ENCODE results near the gene GCDH.

Gene GCDH

DNA sequence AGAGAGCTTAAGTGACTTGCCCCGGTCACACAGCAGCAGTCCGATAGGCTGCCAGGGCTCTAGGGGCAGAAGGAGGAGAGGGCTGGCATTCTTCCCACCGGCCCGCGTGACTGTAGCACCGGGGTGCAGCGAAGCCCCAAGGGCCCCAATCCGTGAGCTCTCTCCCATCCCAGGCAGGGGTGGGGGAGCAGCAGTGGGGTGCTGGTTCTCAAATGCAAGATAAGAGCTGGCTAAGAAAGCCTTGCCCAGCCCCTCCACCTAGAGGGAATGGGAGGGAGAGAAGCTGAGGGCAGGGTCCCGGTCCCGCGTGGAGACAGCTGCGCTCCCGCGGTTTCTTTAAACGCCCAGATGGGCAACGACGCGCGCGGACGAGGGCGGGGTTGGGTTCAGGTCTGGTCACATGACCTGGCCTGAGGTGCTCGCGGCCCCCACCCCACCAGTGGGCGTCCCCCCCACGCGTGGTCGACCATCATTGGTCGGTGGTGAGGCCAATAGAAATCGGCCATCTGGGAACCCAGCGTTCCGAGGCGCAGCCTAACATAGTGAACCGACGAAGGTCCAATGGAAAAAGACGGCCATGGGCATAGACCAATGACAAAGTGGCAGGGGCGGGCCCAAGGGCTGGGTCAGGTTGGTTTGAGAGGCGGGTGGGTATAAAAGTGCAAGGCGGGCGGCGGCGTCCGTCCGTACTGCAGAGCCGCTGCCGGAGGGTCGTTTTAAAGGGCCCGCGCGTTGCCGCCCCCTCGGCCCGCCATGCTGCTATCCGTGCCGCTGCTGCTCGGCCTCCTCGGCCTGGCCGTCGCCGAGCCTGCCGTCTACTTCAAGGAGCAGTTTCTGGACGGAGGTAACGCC, 47.2 kb downstream of the GCDH start, which contains the start of gene CALR:
Gene CALR (plus strand): TSS at position 683 of the 852 bp plus-strand sequence. CDS start 71 bp downstream, at position 754.
- Mint-ChIP-seq H3K36me3 (peaks cover 13% of the 10 kb centered on the region), H3K27ac (peak within 1 kb of the TSS; percentile 98), H3K4me1 (ENCODE audit: low read depth) (peaks cover 50% of the 10 kb centered on the region), H3K9me3 (ENCODE audit: low read depth) (no peaks in the 10 kb centered on the region), H3K4me3 (peak within 1 kb of the TSS; percentile 99), H3K27me3 (no peaks in the 10 kb centered on the region)

GRCh38 chr19:12938779-12939601, 48.0 kb downstream of the GCDH start:
- H3K4me3 Mint-ChIP-seq, result peak overlapping the region; percentile 99
- peak overlapping the region; percentile 98 for H3K27ac Mint-ChIP-seq
- H3K9me3 Mint-ChIP-seq (ENCODE audit: low read depth), result no peaks in the 10 kb centered on the region
- H3K27me3 Mint-ChIP-seq, result no peaks in the 10 kb centered on the region
- H3K36me3 Mint-ChIP-seq, result peaks cover 13% of the 10 kb centered on the region
- H3K4me1 Mint-ChIP-seq (ENCODE audit: low read depth), result peaks cover 51% of the 10 kb centered on the region

DNA sequence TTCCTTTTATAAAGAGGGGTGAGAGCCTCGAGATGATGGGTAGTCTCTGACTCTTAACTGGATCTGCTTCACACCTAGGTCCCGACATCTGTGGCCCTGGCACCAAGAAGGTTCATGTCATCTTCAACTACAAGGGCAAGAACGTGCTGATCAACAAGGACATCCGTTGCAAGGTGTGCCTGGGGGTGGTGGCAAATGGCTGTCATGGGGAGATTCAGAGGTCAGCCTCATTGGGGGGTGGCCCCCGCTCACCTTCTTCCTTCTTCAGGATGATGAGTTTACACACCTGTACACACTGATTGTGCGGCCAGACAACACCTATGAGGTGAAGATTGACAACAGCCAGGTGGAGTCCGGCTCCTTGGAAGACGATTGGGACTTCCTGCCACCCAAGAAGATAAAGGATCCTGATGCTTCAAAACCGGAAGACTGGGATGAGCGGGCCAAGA, 49.0 kb downstream of the GCDH start:
- Mint-ChIP-seq H3K4me3 (peak overlapping the region; percentile 99), H3K4me1 (ENCODE audit: low read depth) (peaks cover 56% of the 10 kb centered on the region), H3K27ac (peak overlapping the region; percentile 98), H3K9me3 (ENCODE audit: low read depth) (no peaks in the 10 kb centered on the region), H3K27me3 (no peaks in the 10 kb centered on the region), H3K36me3 (peaks cover 13% of the 10 kb centered on the region)

DNA sequence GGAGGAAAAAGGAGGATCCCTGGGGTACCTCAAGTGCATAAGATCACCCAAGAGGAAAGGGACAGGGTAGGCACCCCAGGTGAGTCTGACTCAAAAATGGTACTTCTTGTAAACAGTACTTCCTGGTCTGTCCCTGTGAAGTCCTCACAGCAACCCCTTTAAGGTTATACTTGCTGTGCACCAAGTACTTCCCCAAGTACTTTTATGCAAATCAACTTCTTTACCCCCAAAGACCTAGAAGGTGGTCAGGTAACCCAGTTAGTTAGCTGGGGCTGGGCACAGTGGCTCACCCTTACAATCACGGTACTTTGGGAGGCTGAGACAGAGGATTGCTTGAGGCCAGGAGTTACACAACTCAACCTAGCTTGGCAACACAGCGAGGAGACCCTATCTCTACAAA, 49.9 kb downstream of the GCDH start:
- peak overlapping the region; percentile 82 for H3K27ac Mint-ChIP-seq
- no peaks in the 10 kb centered on the region for H3K9me3 Mint-ChIP-seq (ENCODE audit: low read depth)
- no peaks in the 10 kb centered on the region for H3K27me3 Mint-ChIP-seq
- peak overlapping the region; percentile 99 for H3K4me3 Mint-ChIP-seq
- peaks cover 59% of the 10 kb centered on the region for H3K4me1 Mint-ChIP-seq (ENCODE audit: low read depth)
- peaks cover 13% of the 10 kb centered on the region for H3K36me3 Mint-ChIP-seq

DNA sequence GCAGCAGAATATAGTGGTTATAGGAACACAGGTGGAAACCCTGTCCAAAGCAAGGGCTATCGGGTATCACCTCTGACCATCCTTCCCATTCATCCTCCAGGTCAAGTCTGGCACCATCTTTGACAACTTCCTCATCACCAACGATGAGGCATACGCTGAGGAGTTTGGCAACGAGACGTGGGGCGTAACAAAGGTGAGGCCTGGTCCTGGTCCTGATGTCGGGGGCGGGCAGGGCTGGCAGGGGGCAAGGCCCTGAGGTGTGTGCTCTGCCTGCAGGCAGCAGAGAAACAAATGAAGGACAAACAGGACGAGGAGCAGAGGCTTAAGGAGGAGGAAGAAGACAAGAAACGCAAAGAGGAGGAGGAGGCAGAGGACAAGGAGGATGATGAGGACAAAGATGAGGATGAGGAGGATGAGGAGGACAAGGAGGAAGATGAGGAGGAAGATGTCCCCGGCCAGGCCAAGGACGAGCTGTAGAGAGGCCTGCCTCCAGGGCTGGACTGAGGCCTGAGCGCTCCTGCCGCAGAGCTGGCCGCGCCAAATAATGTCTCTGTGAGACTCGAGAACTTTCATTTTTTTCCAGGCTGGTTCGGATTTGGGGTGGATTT, 52.6 kb downstream of the GCDH start:
- H3K4me1 Mint-ChIP-seq (ENCODE audit: low read depth), result peaks cover 59% of the 10 kb centered on the region
- no peaks in the 10 kb centered on the region for H3K27me3 Mint-ChIP-seq
- H3K4me3 Mint-ChIP-seq, result peak overlapping the region; percentile 67
- peaks cover 16% of the 10 kb centered on the region for H3K36me3 Mint-ChIP-seq
- H3K9me3 Mint-ChIP-seq (ENCODE audit: low read depth), result no peaks in the 10 kb centered on the region
- H3K27ac Mint-ChIP-seq, result peak overlapping the region; percentile 70

GRCh38 chr19:12944104-12944674, 53.2 kb downstream of the GCDH start:
- peak overlapping the region; percentile 94 for H3K27ac Mint-ChIP-seq
- no peaks in the 10 kb centered on the region for H3K27me3 Mint-ChIP-seq
- peaks cover 59% of the 10 kb centered on the region for H3K4me1 Mint-ChIP-seq (ENCODE audit: low read depth)
- H3K9me3 Mint-ChIP-seq (ENCODE audit: low read depth), result no peaks in the 10 kb centered on the region
- no peak overlapping the region for H3K4me3 Mint-ChIP-seq
- peaks cover 13% of the 10 kb centered on the region for H3K36me3 Mint-ChIP-seq

GRCh38 chr19:12945479-12946091, 54.6 kb downstream of the GCDH start, which contains the start of gene RAD23A:
RAD23A (plus strand) TSS chr19:12945862; CDS start chr19:12945949, 87 bp downstream.
- Mint-ChIP-seq H3K4me1 (ENCODE audit: low read depth) (peaks cover 49% of the 10 kb centered on the region), H3K4me3 (peak within 1 kb of the TSS; percentile 91), H3K27ac (peak within 1 kb of the TSS; percentile 94), H3K27me3 (no peaks in the 10 kb centered on the region), H3K36me3 (peaks cover 8% of the 10 kb centered on the region), H3K9me3 (ENCODE audit: low read depth) (no peaks in the 10 kb centered on the region)

- H3K9me3 Mint-ChIP-seq (ENCODE audit: low read depth), result no peaks in the 10 kb centered on the region
- H3K27ac Mint-ChIP-seq, result peak overlapping the region; percentile 92
- peak overlapping the region; percentile 91 for H3K4me3 Mint-ChIP-seq
- H3K4me1 Mint-ChIP-seq (ENCODE audit: low read depth), result peaks cover 44% of the 10 kb centered on the region
- peaks cover 8% of the 10 kb centered on the region for H3K36me3 Mint-ChIP-seq
- no peaks in the 10 kb centered on the region for H3K27me3 Mint-ChIP-seq
These were observed 55.2 kb downstream of the GCDH start for GRCh38 chr19:12946092-12946721.

DNA sequence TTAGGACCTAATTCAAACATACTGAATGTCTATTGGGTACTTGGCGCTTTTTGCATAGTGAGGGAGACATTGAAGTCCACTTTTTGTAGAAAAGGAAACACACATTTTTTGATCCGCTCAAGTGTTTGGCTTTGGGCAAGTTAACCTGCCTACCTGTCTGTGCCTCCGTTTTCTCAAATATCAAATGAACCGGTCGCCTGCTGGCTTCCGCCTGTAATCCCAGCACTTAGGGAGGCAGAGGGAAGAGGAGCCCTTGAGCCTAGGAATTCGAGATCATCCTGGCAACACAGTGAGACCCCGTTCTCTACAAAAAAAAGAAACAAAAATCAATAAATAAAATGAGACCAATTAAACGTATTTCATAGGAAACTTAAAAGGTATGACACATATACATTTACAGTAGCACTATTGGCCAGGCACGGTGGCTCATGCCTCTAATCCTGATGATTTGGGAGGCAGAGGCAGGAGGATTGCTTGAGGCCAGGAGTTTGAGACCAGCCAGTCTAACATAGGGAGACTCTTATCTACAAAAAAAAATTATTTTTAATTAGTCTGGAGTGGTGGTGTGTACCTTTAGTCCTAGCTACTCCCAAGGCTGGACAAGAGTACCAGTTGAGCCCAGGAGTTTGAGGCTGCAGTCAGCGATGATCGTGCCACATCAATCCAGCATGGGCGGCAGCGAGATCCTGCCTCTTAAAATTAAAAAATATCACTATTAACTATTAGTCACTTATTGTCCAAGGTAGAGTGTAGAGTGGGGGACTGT, 56.0 kb downstream of the GCDH start:
- H3K9me3 Mint-ChIP-seq (ENCODE audit: low read depth), result no peaks in the 10 kb centered on the region
- peak overlapping the region; percentile 91 for H3K4me3 Mint-ChIP-seq
- H3K36me3 Mint-ChIP-seq, result peaks cover 8% of the 10 kb centered on the region
- H3K27me3 Mint-ChIP-seq, result no peaks in the 10 kb centered on the region
- peak overlapping the region; percentile 92 for H3K27ac Mint-ChIP-seq
- peaks cover 41% of the 10 kb centered on the region for H3K4me1 Mint-ChIP-seq (ENCODE audit: low read depth)

DNA sequence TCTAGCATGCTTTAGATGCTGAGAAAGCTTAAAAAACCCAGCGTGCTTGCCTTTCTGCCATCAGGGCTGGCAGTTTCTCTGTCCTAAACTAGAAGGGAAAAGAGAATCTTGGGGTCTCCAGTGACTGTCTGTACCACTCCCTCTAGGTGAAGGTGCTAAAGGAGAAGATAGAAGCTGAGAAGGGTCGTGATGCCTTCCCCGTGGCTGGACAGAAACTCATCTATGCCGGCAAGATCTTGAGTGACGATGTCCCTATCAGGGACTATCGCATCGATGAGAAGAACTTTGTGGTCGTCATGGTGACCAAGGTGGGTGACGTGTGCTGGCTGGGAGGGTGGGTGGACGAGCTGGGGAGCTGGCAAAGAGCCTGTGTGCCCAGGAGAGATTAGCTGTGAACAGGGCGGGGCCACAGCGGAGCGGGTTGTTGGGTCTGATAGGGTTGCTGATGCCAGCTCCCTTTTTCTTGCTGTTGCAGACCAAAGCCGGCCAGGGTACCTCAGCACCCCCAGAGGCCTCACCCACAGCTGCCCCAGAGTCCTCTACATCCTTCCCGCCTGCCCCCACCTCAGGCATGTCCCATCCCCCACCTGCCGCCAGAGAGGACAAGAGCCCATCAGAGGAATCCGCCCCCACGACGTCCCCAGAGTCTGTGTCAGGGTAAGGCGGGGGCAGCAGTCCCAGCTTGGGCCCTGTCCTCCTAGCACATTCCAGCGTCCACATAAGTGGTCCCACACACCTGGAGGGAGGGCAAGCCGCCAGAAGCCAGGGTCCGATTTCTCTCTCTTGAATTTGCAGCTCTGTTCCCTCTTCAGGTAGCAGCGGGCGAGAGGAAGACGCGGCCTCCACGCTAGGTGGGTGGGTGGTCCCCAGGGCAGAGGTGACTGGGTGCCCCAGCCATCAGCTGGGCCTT, 57.0 kb downstream of the GCDH start:
- Mint-ChIP-seq H3K27ac (peak overlapping the region; percentile 70), H3K36me3 (peaks cover 8% of the 10 kb centered on the region), H3K4me1 (ENCODE audit: low read depth) (peaks cover 35% of the 10 kb centered on the region), H3K4me3 (peak overlapping the region; percentile 57), H3K9me3 (ENCODE audit: low read depth) (no peaks in the 10 kb centered on the region), H3K27me3 (no peaks in the 10 kb centered on the region)

DNA sequence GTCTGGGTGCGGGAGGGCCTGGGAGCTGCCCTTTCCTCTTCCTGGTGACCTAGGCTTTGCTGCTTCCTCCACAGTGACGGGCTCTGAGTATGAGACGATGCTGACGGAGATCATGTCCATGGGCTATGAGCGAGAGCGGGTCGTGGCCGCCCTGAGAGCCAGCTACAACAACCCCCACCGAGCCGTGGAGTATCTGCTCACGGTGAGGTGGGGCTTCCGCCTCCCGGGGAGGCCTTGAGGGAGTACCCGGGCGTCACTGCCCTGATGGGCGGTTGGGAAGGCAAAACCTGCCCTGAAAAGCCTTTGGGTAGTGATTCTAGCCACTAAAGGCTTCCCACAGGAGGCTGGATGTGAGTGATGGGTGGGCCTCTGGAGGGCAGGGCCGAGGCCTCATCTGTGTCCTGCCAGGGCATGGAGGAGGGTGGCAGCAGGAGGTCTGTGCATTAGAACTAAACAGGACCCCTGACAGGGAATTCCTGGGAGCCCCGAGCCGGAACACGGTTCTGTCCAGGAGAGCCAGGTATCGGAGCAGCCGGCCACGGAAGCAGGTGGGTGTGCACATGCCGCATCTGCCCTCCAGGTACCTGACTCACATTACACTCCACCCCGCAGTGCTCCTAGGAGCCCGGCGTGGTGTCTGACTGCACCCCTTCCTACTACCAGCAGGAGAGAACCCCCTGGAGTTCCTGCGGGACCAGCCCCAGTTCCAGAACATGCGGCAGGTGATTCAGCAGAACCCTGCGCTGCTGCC, 57.8 kb downstream of the GCDH start:
- H3K36me3 Mint-ChIP-seq, result peaks cover 8% of the 10 kb centered on the region
- H3K4me3 Mint-ChIP-seq, result peak overlapping the region; percentile 42

More for the DNA sequence above, 57.8 kb downstream of the GCDH start:
- H3K4me1 Mint-ChIP-seq (ENCODE audit: low read depth), result peaks cover 29% of the 10 kb centered on the region
- H3K27me3 Mint-ChIP-seq, result no peaks in the 10 kb centered on the region
- peak overlapping the region; percentile 22 for H3K27ac Mint-ChIP-seq
- H3K9me3 Mint-ChIP-seq (ENCODE audit: low read depth), result no peaks in the 10 kb centered on the region

All from activated naive CD8-positive, alpha-beta T cell (primary cell).